Subcutaneous preadipocyte (primary cell): ENCODE results near the gene KIAA1958. TPM values are rescaled to one million over a fixed set of nuclear protein-coding genes. Genes with fewer than 3 reads are reported as not detected.

Experiments
- total RNA-seq: library from RNA; depleted of rRNA; stranded (reverse); fragments of >200 nt; gene quantifications from 2 replicates; pipeline ENCODE4 v1.2.3, GENCODE V29; 2012

Gene KIAA1958, protein sequence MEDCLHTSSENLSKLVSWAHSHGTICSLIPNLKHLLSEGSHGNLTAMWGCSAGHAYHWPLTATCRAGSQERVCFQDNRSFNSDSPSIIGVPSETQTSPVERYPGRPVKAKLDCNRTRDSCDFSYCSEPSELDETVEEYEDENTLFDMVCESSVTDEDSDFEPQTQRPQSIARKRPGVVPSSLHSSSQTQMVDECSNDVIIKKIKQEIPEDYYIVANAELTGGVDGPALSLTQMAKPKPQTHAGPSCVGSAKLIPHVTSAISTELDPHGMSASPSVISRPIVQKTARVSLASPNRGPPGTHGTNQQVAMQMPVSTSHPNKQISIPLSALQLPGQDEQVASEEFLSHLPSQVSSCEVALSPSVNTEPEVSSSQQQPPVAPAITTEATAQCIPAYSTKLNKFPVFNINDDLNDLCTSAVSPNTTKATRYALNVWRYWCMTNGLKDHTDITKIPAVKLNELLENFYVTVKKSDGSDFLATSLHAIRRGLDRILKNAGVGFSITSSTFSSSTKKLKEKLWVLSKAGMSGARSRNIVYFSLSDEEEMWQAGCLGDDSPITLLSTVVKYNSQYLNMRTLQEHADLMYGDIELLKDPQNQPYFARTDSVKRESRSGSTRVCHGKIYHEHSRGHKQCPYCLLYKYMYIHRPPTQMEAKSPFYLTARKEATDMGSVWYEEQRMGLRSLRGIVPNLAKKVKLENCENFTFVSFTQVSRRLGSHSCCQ
- 1.1 and 1.6 TPM in 2 replicates for total RNA-seq

DNA sequence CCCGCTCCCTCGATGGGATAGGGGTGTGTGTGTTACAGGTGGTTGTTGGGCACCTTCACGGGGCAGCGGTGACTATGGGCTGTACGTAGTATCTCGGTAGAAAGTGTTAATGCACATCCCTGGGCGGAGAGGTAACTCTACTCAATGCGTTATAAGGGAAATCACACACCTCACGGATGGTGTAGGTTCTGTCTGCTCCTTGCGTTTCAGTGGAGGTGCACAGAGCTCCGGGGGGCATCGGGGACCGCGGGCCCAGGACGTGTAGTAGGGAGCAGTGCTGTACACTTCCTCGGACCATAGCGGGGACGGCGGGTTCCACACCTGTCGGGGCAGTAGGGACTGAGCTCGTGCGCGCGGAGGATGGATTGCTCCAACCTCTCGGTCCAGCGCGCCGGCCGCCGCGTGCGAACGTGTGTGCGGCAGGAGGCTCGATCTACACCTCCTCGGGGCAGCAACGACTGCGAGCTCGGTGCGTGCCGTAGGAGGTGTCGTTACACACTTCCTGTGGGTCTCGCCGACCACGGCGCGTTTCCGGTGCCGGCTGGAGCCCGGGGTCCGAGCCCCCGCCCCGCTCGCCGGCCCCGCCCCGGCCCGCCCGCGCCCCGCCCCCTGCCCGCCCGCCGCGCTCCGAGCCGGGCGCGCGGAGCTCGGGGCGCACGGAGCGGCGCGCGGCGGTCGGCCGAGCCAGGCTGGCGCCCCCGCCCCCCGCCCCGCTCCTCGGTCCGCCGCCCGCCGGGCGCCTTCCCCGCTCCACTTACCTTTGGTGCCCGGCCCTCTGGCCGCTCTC is at the start of gene KIAA1958:
Gene KIAA1958, plus strand, starts transcription at position 607 of the 787 bp plus-strand sequence. CDS start 87,254 bp downstream, outside the sequence.

GRCh38 chr9:112717661-112718331 is 231.2 kb downstream of the KIAA1958 start, which contains the start of gene INIP:
Gene INIP (minus strand): TSS chr9:112718117. CDS start chr9:112716485, 1,632 bp downstream.

Other genes with a start within 250 kb of the KIAA1958 start
- gene PTBP3, start 153.2 kb upstream of the KIAA1958 start, total RNA-seq = 18.4 and 28.3 TPM in 2 replicates
- 58.1 TPM in 2 replicates for gene HSDL2, start 106.7 kb upstream of the KIAA1958 start, total RNA-seq
- gene INIP, start 231.3 kb downstream of the KIAA1958 start, total RNA-seq = 16.2 and 19.9 TPM in 2 replicates